ENCODE measurements around the gene GOLGA6C. TPM values are rescaled to one million over a fixed set of nuclear protein-coding genes. Genes with fewer than 3 reads are reported as not detected.

The GOLGA6C gene
- total RNA-seq, 6 experiments from 2014 or later = not detected

DNA sequence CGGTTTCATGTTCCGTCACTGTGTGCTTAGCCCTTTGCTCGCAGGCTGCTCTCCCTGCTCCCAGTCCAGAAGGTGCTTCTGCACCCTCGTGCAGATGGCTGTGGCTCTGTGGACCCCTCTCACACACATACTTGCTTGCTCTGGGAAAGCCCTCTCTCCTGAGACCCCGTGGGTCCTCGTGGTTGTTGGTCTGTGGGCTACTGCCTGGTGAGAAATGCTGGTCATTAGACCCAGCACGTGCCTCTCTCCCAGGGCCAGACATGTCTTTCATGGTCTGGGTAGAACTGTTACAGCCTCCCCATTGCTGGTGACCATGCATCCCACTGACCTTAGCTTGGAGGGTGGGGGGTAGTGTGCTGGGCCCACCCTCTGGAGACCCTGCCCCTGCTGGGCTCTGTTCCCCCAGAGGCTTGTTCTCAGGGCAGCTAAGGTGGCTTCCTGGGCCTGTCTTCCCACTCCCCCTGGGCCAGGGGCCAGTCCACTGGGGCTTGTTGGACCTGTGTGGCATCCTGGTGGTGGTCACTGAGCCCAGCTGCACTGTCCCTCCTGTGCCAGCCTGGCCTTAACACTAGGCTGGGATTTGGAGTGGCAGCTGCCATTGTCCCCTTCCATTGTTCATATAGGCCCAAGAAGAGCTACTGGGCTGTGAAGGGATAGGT lies 45.8 kb upstream of the GOLGA6C start:
- no peaks in the 10 kb centered on the region for H3K9me3 Mint-ChIP-seq
- TF ChIP-seq, protein P1, sequence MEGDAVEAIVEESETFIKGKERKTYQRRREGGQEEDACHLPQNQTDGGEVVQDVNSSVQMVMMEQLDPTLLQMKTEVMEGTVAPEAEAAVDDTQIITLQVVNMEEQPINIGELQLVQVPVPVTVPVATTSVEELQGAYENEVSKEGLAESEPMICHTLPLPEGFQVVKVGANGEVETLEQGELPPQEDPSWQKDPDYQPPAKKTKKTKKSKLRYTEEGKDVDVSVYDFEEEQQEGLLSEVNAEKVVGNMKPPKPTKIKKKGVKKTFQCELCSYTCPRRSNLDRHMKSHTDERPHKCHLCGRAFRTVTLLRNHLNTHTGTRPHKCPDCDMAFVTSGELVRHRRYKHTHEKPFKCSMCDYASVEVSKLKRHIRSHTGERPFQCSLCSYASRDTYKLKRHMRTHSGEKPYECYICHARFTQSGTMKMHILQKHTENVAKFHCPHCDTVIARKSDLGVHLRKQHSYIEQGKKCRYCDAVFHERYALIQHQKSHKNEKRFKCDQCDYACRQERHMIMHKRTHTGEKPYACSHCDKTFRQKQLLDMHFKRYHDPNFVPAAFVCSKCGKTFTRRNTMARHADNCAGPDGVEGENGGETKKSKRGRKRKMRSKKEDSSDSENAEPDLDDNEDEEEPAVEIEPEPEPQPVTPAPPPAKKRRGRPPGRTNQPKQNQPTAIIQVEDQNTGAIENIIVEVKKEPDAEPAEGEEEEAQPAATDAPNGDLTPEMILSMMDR (IDR thresholded peaks at IDR 0.05) = no peak
- no peak overlapping the region for H3K4me3 Mint-ChIP-seq
- no peak for DNase-seq
- H3K27ac Mint-ChIP-seq = no peak overlapping the region
- peaks cover 6% of the 10 kb centered on the region; the same call in 1 of the 2 replicates for H3K36me3 Mint-ChIP-seq (ENCODE audit: low read depth)
- no peaks in the 10 kb centered on the region; the same call in 1 of the 2 replicates for H3K27me3 Mint-ChIP-seq (ENCODE audit: insufficient read depth)
- no peaks in the 10 kb centered on the region for H3K4me1 Mint-ChIP-seq (ENCODE audit: low read depth)

DNA sequence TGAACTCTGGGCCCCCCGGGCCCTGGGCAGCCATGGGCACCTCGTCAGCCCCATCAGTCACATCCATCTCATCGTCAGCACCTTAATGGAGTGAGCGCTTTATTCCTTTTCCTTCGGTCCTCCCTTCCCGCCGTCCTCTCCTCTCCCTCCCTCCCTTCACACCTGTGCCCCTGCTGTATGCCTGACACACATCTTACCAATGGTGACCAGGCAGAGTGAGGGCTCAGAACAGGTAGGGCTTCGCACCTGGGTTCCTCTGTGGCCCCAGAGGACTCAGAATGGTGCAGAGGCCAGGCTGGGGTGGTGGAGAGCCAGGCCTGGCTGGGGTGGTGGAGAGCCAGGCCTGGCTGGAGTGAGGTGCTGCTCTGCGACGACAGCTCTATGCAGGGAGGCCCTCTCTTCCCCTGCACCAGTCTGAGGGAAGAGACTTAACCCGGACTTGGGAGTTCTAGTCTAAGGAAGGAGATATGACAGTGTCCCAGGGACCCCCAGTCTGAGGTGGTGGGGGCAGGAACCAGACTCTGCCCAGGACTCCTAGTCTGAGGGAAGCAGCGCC lies 44.8 kb upstream of the GOLGA6C start:
- TF ChIP-seq, protein P1 (IDR thresholded peaks at IDR 0.05) = no peak
- no peaks in the 10 kb centered on the region for H3K9me3 Mint-ChIP-seq
- H3K27me3 Mint-ChIP-seq (ENCODE audit: insufficient read depth) = peaks cover 4% of the 10 kb centered on the region
- DNase-seq = no peak
- no peak overlapping the region for H3K4me3 Mint-ChIP-seq
- no peaks in the 10 kb centered on the region for H3K4me1 Mint-ChIP-seq (ENCODE audit: low read depth)
- no peak overlapping the region for H3K27ac Mint-ChIP-seq
- peaks cover 6% of the 10 kb centered on the region; the same call in 1 of the 2 replicates for H3K36me3 Mint-ChIP-seq (ENCODE audit: low read depth)

DNA sequence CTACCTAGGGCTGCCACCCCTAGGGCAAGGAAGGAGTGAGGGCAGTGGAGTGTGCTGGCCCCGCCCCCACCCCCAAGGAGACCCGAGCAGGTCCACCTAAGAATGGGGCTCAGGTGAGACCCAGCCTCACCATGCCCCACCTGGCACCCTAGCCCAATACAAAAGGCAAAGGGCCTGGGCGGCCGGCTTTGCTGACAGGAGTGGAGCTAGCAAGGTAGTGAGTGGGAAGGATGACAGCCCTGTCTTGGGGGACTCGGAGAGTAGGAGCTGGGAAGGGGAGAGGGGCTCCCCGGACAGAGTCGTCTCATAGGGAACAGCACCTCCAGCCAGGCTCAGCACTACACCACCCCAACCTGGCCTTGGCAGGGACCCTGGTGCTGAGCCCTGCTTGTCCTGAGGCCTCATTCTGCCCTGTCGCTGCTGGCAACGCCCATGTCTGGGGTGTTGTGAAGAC lies 44.3 kb upstream of the GOLGA6C start:
- no peaks in the 10 kb centered on the region for H3K4me1 Mint-ChIP-seq (ENCODE audit: low read depth)
- H3K9me3 Mint-ChIP-seq = no peaks in the 10 kb centered on the region
- DNase-seq = no peak
- H3K27ac Mint-ChIP-seq = no peak overlapping the region
- no peak overlapping the region for H3K4me3 Mint-ChIP-seq
- H3K27me3 Mint-ChIP-seq (ENCODE audit: insufficient read depth) = peaks cover 5% of the 10 kb centered on the region
- TF ChIP-seq, protein P1 (IDR thresholded peaks at IDR 0.05) = no peak
- peaks cover 6% of the 10 kb centered on the region; the same call in 1 of the 2 replicates for H3K36me3 Mint-ChIP-seq (ENCODE audit: low read depth)

DNA sequence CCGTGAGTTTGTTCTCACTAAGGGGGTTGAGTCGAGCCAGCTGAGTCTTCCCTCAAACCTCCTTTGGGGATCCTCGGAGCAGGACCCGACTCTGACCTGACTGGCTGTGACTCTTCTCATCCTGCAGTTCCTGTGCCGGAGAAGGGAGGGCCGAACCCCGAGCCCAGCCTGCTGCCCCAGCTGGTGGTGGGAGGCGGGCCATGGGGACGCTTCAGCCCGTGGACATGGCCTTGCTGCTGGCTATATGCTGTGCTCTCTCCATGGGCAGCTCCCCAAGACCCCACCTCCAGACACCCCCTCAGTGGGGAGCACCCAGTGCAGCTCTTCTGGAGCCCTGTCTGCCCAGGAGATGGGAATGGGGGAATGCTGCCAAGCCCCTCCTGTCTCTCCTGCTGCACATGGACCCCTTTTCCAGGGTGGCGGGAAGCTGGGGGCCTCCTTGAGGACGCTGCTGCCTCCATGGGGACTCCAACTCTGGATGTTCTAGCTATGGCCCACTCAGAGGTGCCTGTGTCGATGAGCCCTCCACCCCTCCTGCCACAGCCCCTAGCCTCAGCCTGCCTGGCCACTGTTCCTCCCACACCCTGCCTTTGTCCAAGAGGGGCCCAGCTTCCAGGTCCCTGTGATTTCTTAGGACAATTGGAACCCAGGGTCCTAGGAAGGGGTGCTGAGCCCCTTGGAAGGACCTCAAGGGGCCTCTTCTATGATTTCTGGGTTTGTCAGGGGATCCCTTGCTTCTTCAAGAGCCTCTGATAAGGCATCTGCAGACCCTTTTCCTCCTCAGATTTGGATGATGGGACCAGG lies 43.6 kb upstream of the GOLGA6C start:
- Mint-ChIP-seq H3K27ac (no peak overlapping the region), H3K4me1 (ENCODE audit: low read depth) (no peaks in the 10 kb centered on the region), H3K9me3 (no peaks in the 10 kb centered on the region), H3K27me3 (ENCODE audit: insufficient read depth) (peaks cover 6% of the 10 kb centered on the region), H3K36me3 (ENCODE audit: low read depth) (no peaks in the 10 kb centered on the region), H3K4me3 (no peak overlapping the region)
- DNase-seq = no peak
- TF ChIP-seq, protein P1 (IDR thresholded peaks at IDR 0.05) = no peak

DNA sequence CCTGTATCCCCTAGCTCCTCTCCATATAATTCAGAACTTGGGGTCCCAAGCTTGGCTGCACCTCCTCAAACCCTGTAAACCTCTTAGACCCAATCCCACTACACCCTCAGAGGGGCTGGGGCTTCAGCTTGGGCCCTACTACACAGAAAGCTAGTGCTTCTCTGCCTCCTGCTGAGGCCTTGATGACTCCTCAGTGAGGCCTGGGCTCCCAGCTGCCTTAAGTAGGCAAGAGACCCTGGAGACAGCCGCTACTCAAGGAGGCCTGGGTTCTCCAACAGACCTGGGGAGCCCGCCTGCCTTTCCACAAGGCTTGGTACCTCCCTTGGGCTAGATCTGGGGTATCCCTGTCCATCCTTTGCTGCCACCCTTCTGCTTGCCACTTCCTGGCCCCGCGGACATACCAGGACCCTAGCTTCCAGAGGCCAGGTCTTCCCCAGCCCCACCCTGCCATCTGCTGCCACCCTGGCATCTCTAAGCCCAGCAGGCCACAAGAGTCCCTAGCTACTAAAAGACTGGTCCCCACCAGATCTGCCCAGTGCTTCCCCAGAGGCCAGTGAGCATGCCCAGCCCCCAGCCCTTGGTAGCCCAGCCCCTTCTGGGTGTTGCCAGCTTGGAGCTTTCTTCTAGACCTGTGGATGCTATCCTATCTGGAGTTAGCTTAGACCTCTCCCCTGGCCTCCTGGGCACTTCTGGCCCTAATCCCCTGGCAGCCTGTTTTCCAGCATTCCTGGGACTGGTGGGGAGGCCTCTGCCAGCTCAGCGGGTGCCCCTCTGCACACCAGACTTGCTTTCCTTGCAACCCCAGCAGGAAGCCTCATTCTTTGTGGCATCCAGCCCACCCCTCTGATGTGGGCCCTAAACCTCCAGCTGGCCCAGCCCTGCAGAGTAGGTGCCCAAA lies 42.8 kb upstream of the GOLGA6C start:
- no peak overlapping the region for H3K4me3 Mint-ChIP-seq

More for the DNA sequence above, 42.8 kb upstream of the GOLGA6C start:
- no peak for DNase-seq
- TF ChIP-seq, protein P1 (IDR thresholded peaks at IDR 0.05) = no peak
- Mint-ChIP-seq H3K4me1 (ENCODE audit: low read depth) (no peaks in the 10 kb centered on the region), H3K9me3 (no peaks in the 10 kb centered on the region), H3K27ac (no peak overlapping the region), H3K36me3 (ENCODE audit: low read depth) (no peaks in the 10 kb centered on the region), H3K27me3 (ENCODE audit: insufficient read depth) (peaks cover 8% of the 10 kb centered on the region)

All from HFFc6 (cell line).